ENCODE results near the gene PNISR.
"Not testable (repeated sequence)": the region's sequence is repeated elsewhere in the genome, so short reads cannot be mapped to it uniquely, and the experiment has no call there.

The PNISR gene

GRCh38 chr6:99424761-99425646 lies at the start of gene PNISR:
Gene PNISR (minus strand): TSS chr6:99425308. CDS start chr6:99414659, 10,649 bp downstream.
- peak; percentile 99 for DNase-seq (ENCODE audit: low spot score)

GRCh38 chr6:99473730-99474129 lies 48.6 kb upstream of the PNISR start:
- no peak for DNase-seq (ENCODE audit: low spot score)

GRCh38 chr6:99471638-99472037 lies 46.5 kb upstream of the PNISR start:
- no peak for DNase-seq (ENCODE audit: low spot score)

GRCh38 chr6:99467509-99468106 lies 42.5 kb upstream of the PNISR start:
- no peak for DNase-seq (ENCODE audit: low spot score)

GRCh38 chr6:99459133-99459532 lies 34.0 kb upstream of the PNISR start:
- not testable (repeated sequence) for DNase-seq (ENCODE audit: low spot score)

GRCh38 chr6:99458319-99458718 lies 33.2 kb upstream of the PNISR start:
- no peak for DNase-seq (ENCODE audit: low spot score)

- DNase-seq (ENCODE audit: low spot score) = no peak
These were observed 21.0 kb upstream of the PNISR start for GRCh38 chr6:99446076-99446475.

- DNase-seq (ENCODE audit: low spot score) = peak; percentile 36
These were observed 9.8 kb upstream of the PNISR start for GRCh38 chr6:99434702-99435530.

- no peak for DNase-seq (ENCODE audit: low spot score)
These were observed 7.8 kb upstream of the PNISR start for GRCh38 chr6:99432877-99433276.

- no peak for DNase-seq (ENCODE audit: low spot score)
These were observed 6.8 kb upstream of the PNISR start for GRCh38 chr6:99431901-99432300.

GRCh38 chr6:99427988-99428387 lies 2.9 kb upstream of the PNISR start:
- no peak for DNase-seq (ENCODE audit: low spot score)

- DNase-seq (ENCODE audit: low spot score) = no peak
These were observed 1.3 kb upstream of the PNISR start for GRCh38 chr6:99426451-99426757.

- DNase-seq (ENCODE audit: low spot score) = peak; percentile 81
These were observed 741 bp upstream of the PNISR start for GRCh38 chr6:99425647-99426450.

- no peak for DNase-seq (ENCODE audit: low spot score)
These were observed 1.1 kb downstream of the PNISR start for GRCh38 chr6:99424022-99424421.

GRCh38 chr6:99422912-99423311 lies 2.2 kb downstream of the PNISR start:
- DNase-seq (ENCODE audit: low spot score) = no peak

- no peak for DNase-seq (ENCODE audit: low spot score)
These were observed 8.0 kb downstream of the PNISR start for GRCh38 chr6:99416892-99417767.

GRCh38 chr6:99416226-99416625 lies 8.9 kb downstream of the PNISR start:
- no peak for DNase-seq (ENCODE audit: low spot score)

GRCh38 chr6:99415446-99415845 lies 9.7 kb downstream of the PNISR start:
- no peak for DNase-seq (ENCODE audit: low spot score)

GRCh38 chr6:99412065-99412464 lies 13.0 kb downstream of the PNISR start:
- DNase-seq (ENCODE audit: low spot score) = no peak

GRCh38 chr6:99409672-99410071 lies 15.4 kb downstream of the PNISR start:
- DNase-seq (ENCODE audit: low spot score) = no peak

GRCh38 chr6:99407076-99407475 lies 18.0 kb downstream of the PNISR start:
- DNase-seq (ENCODE audit: low spot score) = no peak
